Vagina (tissue), 2 donors: ENCODE data around the gene CCPG1. TPM values are rescaled to one million over a fixed set of nuclear protein-coding genes. Genes with fewer than 3 reads are reported as not detected.

Source experiments
- DNase-seq, 2 donors: peaks; one replicate each; pipeline ENCODE4 v3.0.0-alpha.2; 2017; ENCODE audit errors: extremely low spot score in 2 of 2
- H3K27ac ChIP-seq: fragments of 200-600 bp; sonication (generic); one replicate; pipeline ENCODE4 v1.5.1; 2019
- H3K27me3 ChIP-seq: fragments of 200-600 bp; sonication (generic); one replicate; pipeline ENCODE4 v1.5.1; 2019
- H3K36me3 ChIP-seq, 2 donors: fragments of 200-600 bp; sonication (generic); one replicate each; pipeline ENCODE4 v1.5.1; 2017 to 2019
- H3K4me1 ChIP-seq: fragments of 200-600 bp; sonication (generic); one replicate; pipeline ENCODE4 v1.5.1; 2019
- H3K4me3 ChIP-seq, 2 donors: fragments of 200-600 bp; sonication (generic); 1 replicate in 1 of 2; 2 replicates in 1 of 2; pipeline ENCODE4 v1.5.1; 2016 to 2019
- H3K9me3 ChIP-seq: fragments of 200-600 bp; sonication (generic); one replicate; pipeline ENCODE4 v1.5.1; 2019
- CTCF ChIP-seq, 3 experiments: fragments of 450-650 bp in 2 of 3; fragments of 200-600 bp in 1 of 3; sonication (generic) in 1 of 3; IDR thresholded peaks; one replicate each; pipeline ENCODE4 v1.5.1; 2017 to 2019; ENCODE audit warnings: antibody characterized with exemption in 3 of 3, mild to moderate bottlenecking in 2 of 3, moderate library complexity in 2 of 3
- POLR2A ChIP-seq, 2 donors: fragments of 450-650 bp; IDR thresholded peaks; one replicate each; pipeline ENCODE4 v1.6.1; 2017; ENCODE audit warnings: antibody characterized with exemption in 2 of 2, mild to moderate bottlenecking in 2 of 2, moderate library complexity in 2 of 2
- POLR2AphosphoS5 ChIP-seq, 2 donors: sonication (generic); formaldehyde crosslinking; IDR thresholded peaks; one replicate each; pipeline ENCODE4 v1.9.0; 2017; ENCODE audit warnings: antibody characterized with exemption in 2 of 2, mild to moderate bottlenecking in 2 of 2, low read depth in 1 of 2; ENCODE audit not compliant: insufficient read depth in 1 of 2
- intact Hi-C: fragments of 100-400 bp; cut with DNase I; formaldehyde crosslinking; loops from one replicate; pipeline ENCODE4 v1.15.1; 2023
- total RNA-seq: library from RNA; depleted of rRNA; stranded (reverse); fragments of >200 nt; gene quantifications from one replicate; pipeline ENCODE4 v1.2.3, GENCODE V29; 2016

Gene CCPG1
- total RNA-seq, 1 donor from 2014 or later = 23.1 TPM

GRCh38 chr15:55379095-55379494 is 29.1 kb downstream of the CCPG1 start:
- peaks cover 0 to 39% of the 10 kb centered on the region in 2 donors for H3K36me3 ChIP-seq
- no peak for TF ChIP-seq POLR2AphosphoS5 (IDR thresholded peaks at IDR 0.05; ENCODE audit: insufficient read depth in 1 of 2, low read depth in 1 of 2)
- no peak for TF ChIP-seq CTCF (IDR thresholded peaks at IDR 0.05)
- TF ChIP-seq POLR2A (IDR thresholded peaks at IDR 0.05) = no peak
- DNase-seq = no peak
- H3K4me3 ChIP-seq = no peak overlapping the region
- no peaks in the 10 kb centered on the region for H3K4me1 ChIP-seq
- H3K27ac ChIP-seq = no peak overlapping the region
- H3K9me3 ChIP-seq = no peaks in the 10 kb centered on the region
- intact Hi-C loops = no loop called here
- no peaks in the 10 kb centered on the region for H3K27me3 ChIP-seq

GRCh38 chr15:55372701-55373440 is 35.3 kb downstream of the CCPG1 start:
- H3K36me3 ChIP-seq = peaks cover 0 to 32% of the 10 kb centered on the region in 2 donors
- no peak overlapping the region for H3K4me3 ChIP-seq
- no peaks in the 10 kb centered on the region for H3K9me3 ChIP-seq
- intact Hi-C loops = no loop called here
- DNase-seq = no peak
- no peaks in the 10 kb centered on the region for H3K4me1 ChIP-seq
- TF ChIP-seq CTCF (IDR thresholded peaks at IDR 0.05) (no peak), POLR2A (IDR thresholded peaks at IDR 0.05) (no peak), POLR2AphosphoS5 (IDR thresholded peaks at IDR 0.05; ENCODE audit: insufficient read depth in 1 of 2, low read depth in 1 of 2) (no peak)
- H3K27me3 ChIP-seq = no peaks in the 10 kb centered on the region
- no peak overlapping the region for H3K27ac ChIP-seq

- no peak overlapping the region for H3K27ac ChIP-seq
- no peaks in the 10 kb centered on the region for H3K4me1 ChIP-seq
- H3K4me3 ChIP-seq = no peak overlapping the region
- H3K27me3 ChIP-seq = no peaks in the 10 kb centered on the region
- peaks cover 0 to 9% of the 10 kb centered on the region in 2 donors for H3K36me3 ChIP-seq
- no peak for DNase-seq
- no peak for TF ChIP-seq POLR2A (IDR thresholded peaks at IDR 0.05)
- TF ChIP-seq POLR2AphosphoS5 (IDR thresholded peaks at IDR 0.05; ENCODE audit: insufficient read depth in 1 of 2, low read depth in 1 of 2) = no peak
- no peak for TF ChIP-seq CTCF (IDR thresholded peaks at IDR 0.05)
- no peaks in the 10 kb centered on the region for H3K9me3 ChIP-seq
- intact Hi-C loops = no loop called here
Measured at GRCh38 chr15:55366981-55367380, 41.2 kb downstream of the CCPG1 start.

GRCh38 chr15:55362641-55363040 is 45.5 kb downstream of the CCPG1 start:
- intact Hi-C loops = no loop called here
- no peaks in the 10 kb centered on the region for H3K4me1 ChIP-seq
- no peaks in the 10 kb centered on the region for H3K36me3 ChIP-seq
- TF ChIP-seq POLR2A (IDR thresholded peaks at IDR 0.05) = no peak
- TF ChIP-seq CTCF (IDR thresholded peaks at IDR 0.05) = no peak
- no peak for TF ChIP-seq POLR2AphosphoS5 (IDR thresholded peaks at IDR 0.05; ENCODE audit: insufficient read depth in 1 of 2, low read depth in 1 of 2)
- no peaks in the 10 kb centered on the region for H3K27me3 ChIP-seq
- DNase-seq = no peak
- H3K27ac ChIP-seq = no peak overlapping the region
- no peaks in the 10 kb centered on the region for H3K9me3 ChIP-seq
- no peak overlapping the region for H3K4me3 ChIP-seq

DNA sequence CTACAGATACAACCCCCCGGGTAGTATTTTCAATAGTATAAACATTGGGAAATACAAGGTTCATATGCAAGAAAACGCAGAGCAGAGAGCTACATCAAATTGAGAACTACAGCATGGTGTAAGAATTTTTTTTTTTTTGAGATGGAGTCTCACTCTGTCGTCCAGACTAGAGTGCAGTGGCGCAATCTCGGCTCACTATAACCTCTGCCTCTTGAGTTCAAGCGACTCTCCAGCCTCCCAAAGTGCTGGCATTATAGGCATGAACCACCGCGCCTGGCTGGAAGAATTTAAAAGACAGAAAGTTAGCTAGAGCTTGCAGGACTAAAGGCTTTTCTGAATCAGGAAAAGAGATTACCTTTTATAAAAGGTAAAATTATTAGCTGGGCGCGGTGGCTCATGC is 47.1 kb downstream of the CCPG1 start:
- H3K36me3 ChIP-seq = no peaks in the 10 kb centered on the region
- TF ChIP-seq POLR2A (IDR thresholded peaks at IDR 0.05) (no peak), POLR2AphosphoS5 (IDR thresholded peaks at IDR 0.05; ENCODE audit: insufficient read depth in 1 of 2, low read depth in 1 of 2) (no peak), CTCF (IDR thresholded peaks at IDR 0.05) (no peak)
- intact Hi-C loops = no loop called here

More for the DNA sequence above, 47.1 kb downstream of the CCPG1 start:
- no peak for DNase-seq
- H3K27me3 ChIP-seq = no peaks in the 10 kb centered on the region
- no peaks in the 10 kb centered on the region for H3K9me3 ChIP-seq
- H3K4me3 ChIP-seq = no peak overlapping the region
- no peak overlapping the region for H3K27ac ChIP-seq
- no peaks in the 10 kb centered on the region for H3K4me1 ChIP-seq
